Right lobe of liver (tissue), 4 donors: Measurements from ENCODE around the gene SLC6A9.

Source experiments
- CTCF ChIP-seq, 4 donors: fragments of 200-600 bp in 3 of 4; fragments of 450-650 bp in 1 of 4; IDR thresholded peaks; one replicate each; pipeline versions ENCODE4 v1.5.1 to v1.8.0; 2016 to 2022; ENCODE audit warnings: antibody characterized with exemption in 4 of 4, mild to moderate bottlenecking in 2 of 4
- POLR2A ChIP-seq: fragments of 450-650 bp; IDR thresholded peaks from one replicate; pipeline ENCODE4 v1.6.1; 2017; ENCODE audit warnings: antibody characterized with exemption, mild to moderate bottlenecking
- donor health status: DM: no; HTN: no; CAD: no.
- donor health status: DM: no; HTN: no; CAD: no.
- donor health status: DM: no; HTN: yes; CAD: no.

GRCh38 chr1:44040846-44041245, 9.6 kb upstream of the SLC6A9 start:
- TF ChIP-seq CTCF (IDR thresholded peaks at IDR 0.05) = no peak
- TF ChIP-seq POLR2A = no peak
